CD4-positive, alpha-beta T cell treated with Interleukin-2 at 100 ng/mL for 4 hours (primary cell): ENCODE data around the gene INPP4A.
A peak's percentile ranks its signal among the peaks of the same experiment; 100 is the strongest.

ENCODE experiments used
- DNase-seq: peaks from one replicate; pipeline ENCODE4 v3.0.0-alpha.2; 2020; ENCODE audit warnings: low spot score

The INPP4A gene

GRCh38 chr2:98436734-98437133 lies 7.9 kb upstream of the INPP4A start:
- DNase-seq, result no peak

GRCh38 chr2:98438190-98439133 lies 6.2 kb upstream of the INPP4A start:
- DNase-seq, result peak; percentile 55

GRCh38 chr2:98441706-98442450 lies 2.8 kb upstream of the INPP4A start:
- no peak for DNase-seq

GRCh38 chr2:98442488-98442887 lies 2.2 kb upstream of the INPP4A start:
- DNase-seq, result no peak

- DNase-seq, result no peak
Measured at GRCh38 chr2:98445177-98445682, 572 bp downstream of the INPP4A start.

- DNase-seq, result no peak
Measured at GRCh38 chr2:98445683-98446581, 1.3 kb downstream of the INPP4A start.

GRCh38 chr2:98446850-98447249 lies 2.2 kb downstream of the INPP4A start:
- DNase-seq, result no peak

GRCh38 chr2:98448441-98449145 lies 3.9 kb downstream of the INPP4A start:
- peak; percentile 79 for DNase-seq

- DNase-seq, result no peak
Measured at GRCh38 chr2:98452396-98453027, 7.9 kb downstream of the INPP4A start.

- DNase-seq, result no peak
Measured at GRCh38 chr2:98453083-98453482, 8.4 kb downstream of the INPP4A start.

GRCh38 chr2:98453531-98453930 lies 8.9 kb downstream of the INPP4A start:
- no peak for DNase-seq

- no peak for DNase-seq
Measured at GRCh38 chr2:98454073-98454472, 9.4 kb downstream of the INPP4A start.

- DNase-seq, result no peak
Measured at GRCh38 chr2:98454500-98455235, 10.0 kb downstream of the INPP4A start.

GRCh38 chr2:98455494-98455976 lies 10.9 kb downstream of the INPP4A start:
- DNase-seq, result peak; percentile 60

- DNase-seq, result no peak
Measured at GRCh38 chr2:98457045-98457696, 12.5 kb downstream of the INPP4A start.

- DNase-seq, result peak; percentile 82
Measured at GRCh38 chr2:98458207-98458606, 13.5 kb downstream of the INPP4A start.

- no peak for DNase-seq
Measured at GRCh38 chr2:98458667-98459380, 14.2 kb downstream of the INPP4A start.

- DNase-seq, result no peak
Measured at GRCh38 chr2:98459496-98460175, 15.0 kb downstream of the INPP4A start.
